ENCODE measurements around the gene LMX1B.

- TF ChIP-seq CTCF (IDR thresholded peaks at IDR 0.05; ENCODE audit: low read depth, low read length, poor library complexity, severe bottlenecking) (no peak), EZH2phosphoT487 (IDR thresholded peaks at IDR 0.05; ENCODE audit: borderline replicate concordance, low read length) (no peak)
These were observed 78.5 kb downstream of the LMX1B start for GRCh38 chr9:126692041-126692758.
